Activated CD4-positive, alpha-beta T cell treated with anti-CD3 and anti-CD28 coated beads, Interleukin-2, amount 10 ng/mL, durations not matched to agents 24 days and 14 days (primary cell): ENCODE results near the gene MYH15. TPM values are rescaled to one million over a fixed set of nuclear protein-coding genes. Genes with fewer than 3 reads are reported as not detected.

ENCODE experiments used
- DNase-seq: peaks from one replicate; pipeline ENCODE4 v3.0.0; 2022
- H3K27ac Mint-ChIP-seq: one replicate; pipeline ENCODE4 v1.8.0; 2022; ENCODE audit warnings: mild to moderate bottlenecking, mixed read lengths
- H3K27me3 Mint-ChIP-seq: one replicate; pipeline ENCODE4 v1.8.0; 2022; ENCODE audit warnings: mixed read lengths
- H3K36me3 Mint-ChIP-seq: one replicate; pipeline ENCODE4 v1.8.0; 2022; ENCODE audit warnings: low read depth, mild to moderate bottlenecking, mixed read lengths
- H3K4me1 Mint-ChIP-seq: one replicate; pipeline ENCODE4 v1.8.0; 2021; ENCODE audit warnings: mixed read lengths
- H3K4me3 Mint-ChIP-seq: one replicate; pipeline ENCODE4 v1.8.0; 2022; ENCODE audit warnings: mild to moderate bottlenecking, moderate library complexity, mixed read lengths
- H3K9me3 Mint-ChIP-seq: one replicate; pipeline ENCODE4 v1.8.0; 2021; ENCODE audit warnings: mixed read lengths
- intact Hi-C: fragments of 100-400 bp; cut with micrococcal nuclease; formaldehyde crosslinking; loops from one replicate; pipeline ENCODE4 v1.15.1; 2023
- total RNA-seq: library from RNA; stranded (reverse); gene quantifications from 2 replicates; pipeline ENCODE4 v1.2.3, GENCODE V29; 2022

The MYH15 gene
- total RNA-seq, 1 donor from 2014 or later = 0.12 TPM

DNA sequence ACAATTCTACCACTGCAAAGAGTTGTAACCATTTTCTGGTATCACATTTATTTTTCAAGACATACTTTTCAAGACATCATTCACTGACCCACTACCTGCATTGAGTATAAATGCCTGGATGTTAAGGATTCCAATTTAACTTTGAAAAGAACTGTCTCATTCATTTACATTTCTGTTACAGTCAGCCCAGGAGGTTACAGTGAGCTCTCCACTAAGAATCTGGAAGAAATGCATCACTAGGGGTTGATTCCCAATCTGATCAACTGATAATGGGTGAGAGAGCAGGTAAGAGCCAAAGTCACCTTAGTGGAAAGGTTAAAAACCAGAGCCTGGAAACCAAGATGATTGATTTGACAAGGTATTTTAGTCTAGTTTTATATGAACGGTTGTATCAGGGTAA, 133.0 kb downstream of the MYH15 start:
- intact Hi-C loops = no loop called here
- Mint-ChIP-seq H3K4me1 (peaks cover 2% of the 10 kb centered on the region), H3K4me3 (no peak overlapping the region), H3K9me3 (peaks cover 4% of the 10 kb centered on the region), H3K36me3 (peaks cover 3% of the 10 kb centered on the region), H3K27ac (no peak overlapping the region), H3K27me3 (no peaks in the 10 kb centered on the region)
- no peak for DNase-seq

DNA sequence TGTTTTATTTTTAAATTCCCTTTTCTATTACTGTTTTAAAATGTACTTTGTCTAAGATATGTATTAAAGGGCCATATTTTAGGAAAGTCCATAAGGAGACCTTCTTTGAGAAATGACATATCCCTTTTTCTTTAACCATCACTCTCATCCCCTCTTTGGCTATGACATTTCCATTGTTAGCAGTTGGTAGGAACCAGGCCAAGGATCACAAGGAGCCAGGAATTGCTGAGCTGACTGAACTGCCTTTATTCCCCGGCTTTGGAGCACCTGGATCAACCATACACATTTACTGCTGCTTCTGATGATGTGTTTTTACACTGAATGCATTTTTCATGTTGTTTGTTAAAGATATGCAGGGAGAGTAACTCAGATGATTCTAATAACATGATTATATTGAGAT, 134.4 kb downstream of the MYH15 start:
- peaks cover 4% of the 10 kb centered on the region for H3K9me3 Mint-ChIP-seq
- intact Hi-C loops = no loop called here
- no peak for DNase-seq
- peaks cover 3% of the 10 kb centered on the region for H3K36me3 Mint-ChIP-seq
- no peak overlapping the region for H3K4me3 Mint-ChIP-seq
- no peaks in the 10 kb centered on the region for H3K4me1 Mint-ChIP-seq
- no peaks in the 10 kb centered on the region for H3K27me3 Mint-ChIP-seq
- H3K27ac Mint-ChIP-seq = no peak overlapping the region

DNA sequence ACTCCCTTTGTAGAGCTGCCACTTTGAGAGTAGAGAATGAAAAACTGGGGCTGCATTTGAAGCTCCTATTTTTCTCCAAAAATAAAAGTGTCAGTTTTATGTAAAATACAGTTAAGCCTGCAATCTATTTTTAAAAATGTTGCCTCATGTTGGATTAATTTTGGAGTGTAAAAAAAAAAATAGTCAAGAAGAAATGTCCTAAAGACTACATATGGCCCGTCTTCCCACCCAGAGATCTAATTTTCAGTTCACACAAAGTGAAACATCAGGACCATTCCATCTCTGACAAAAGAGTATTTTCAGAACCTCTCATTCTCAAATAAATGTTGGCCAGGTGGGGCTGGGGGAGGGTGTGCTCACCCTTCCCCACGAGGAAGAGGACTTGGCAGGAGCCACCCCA, 151.4 kb downstream of the MYH15 start:
- peaks cover 1% of the 10 kb centered on the region for H3K36me3 Mint-ChIP-seq
- H3K4me1 Mint-ChIP-seq = no peaks in the 10 kb centered on the region
- no peak overlapping the region for H3K27ac Mint-ChIP-seq
- no peaks in the 10 kb centered on the region for H3K27me3 Mint-ChIP-seq
- no peak for DNase-seq
- peaks cover 9% of the 10 kb centered on the region for H3K9me3 Mint-ChIP-seq
- no peak overlapping the region for H3K4me3 Mint-ChIP-seq
- intact Hi-C loops = no loop called here

DNA sequence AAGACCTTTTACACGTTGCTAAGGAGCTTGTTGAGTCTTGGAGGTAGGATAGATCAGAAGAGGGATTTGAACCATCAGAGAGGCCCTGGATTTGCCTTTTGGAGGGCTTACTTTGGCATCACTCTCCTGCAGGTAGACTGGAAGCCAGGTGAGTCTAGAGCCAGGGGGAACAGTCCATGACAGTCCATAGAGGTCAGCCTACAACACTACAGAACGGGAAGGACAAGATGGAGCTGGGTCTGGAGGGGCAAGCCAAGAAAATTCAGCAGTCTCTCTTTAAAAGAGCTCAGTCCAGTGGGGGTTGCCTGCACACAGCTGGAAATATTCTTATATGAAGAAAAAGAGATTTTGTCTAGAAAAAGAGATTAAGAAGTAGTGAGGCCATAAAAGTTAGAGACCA, 153.4 kb downstream of the MYH15 start:
- Mint-ChIP-seq H3K27ac (no peak overlapping the region), H3K27me3 (no peaks in the 10 kb centered on the region)
- DNase-seq = no peak

DNA sequence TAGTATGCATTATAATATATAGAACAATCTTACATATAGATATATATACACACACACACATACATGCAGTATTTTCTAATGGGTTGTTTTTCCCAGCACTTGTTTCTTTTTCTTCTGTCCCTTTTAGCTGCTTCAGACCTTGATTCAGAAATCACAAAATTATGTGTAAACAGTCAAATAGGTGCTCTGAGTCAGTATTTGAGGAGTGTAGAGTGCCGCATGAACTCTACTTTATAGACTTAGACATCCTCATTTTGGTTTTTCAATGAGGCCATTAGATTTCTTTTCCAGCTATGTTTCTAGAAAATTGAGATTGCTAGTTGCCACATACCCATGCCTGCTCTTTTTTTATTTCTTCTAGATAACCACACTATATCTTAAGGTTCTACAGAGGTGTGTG, 155.8 kb downstream of the MYH15 start:
- Mint-ChIP-seq H3K27ac (no peak overlapping the region), H3K36me3 (peaks cover 3% of the 10 kb centered on the region), H3K9me3 (peaks cover 15% of the 10 kb centered on the region), H3K4me3 (no peak overlapping the region), H3K4me1 (no peaks in the 10 kb centered on the region), H3K27me3 (peaks cover 2% of the 10 kb centered on the region)
- DNase-seq = no peak
- intact Hi-C loops = no loop called here

More for the DNA sequence above, 153.4 kb downstream of the MYH15 start:
- H3K36me3 Mint-ChIP-seq = peaks cover 3% of the 10 kb centered on the region
- no peaks in the 10 kb centered on the region for H3K4me1 Mint-ChIP-seq
- H3K9me3 Mint-ChIP-seq = peaks cover 12% of the 10 kb centered on the region
- no peak overlapping the region for H3K4me3 Mint-ChIP-seq
- intact Hi-C loops = no loop called here

DNA sequence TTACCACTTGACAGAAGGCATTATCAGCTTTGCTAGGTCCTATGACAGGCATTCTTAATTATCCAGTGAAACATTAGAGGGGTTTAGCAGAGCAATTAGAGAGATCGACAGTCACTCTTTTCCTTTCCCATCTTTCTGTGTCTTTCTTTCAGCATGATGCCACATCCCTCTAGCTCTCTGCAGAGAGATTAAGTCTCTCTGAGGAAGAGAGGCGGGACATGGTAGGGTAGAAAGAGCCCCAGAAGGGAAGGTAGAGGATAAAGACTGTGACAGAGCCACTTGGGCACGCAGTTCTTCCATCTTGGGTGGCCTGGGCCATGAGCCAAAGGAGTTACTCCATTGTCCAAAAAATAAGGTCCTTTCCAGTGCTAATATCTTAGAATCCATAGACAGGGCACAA, 158.2 kb downstream of the MYH15 start:
- intact Hi-C loops = no loop called here
- H3K4me3 Mint-ChIP-seq = no peak overlapping the region
- peaks cover 10% of the 10 kb centered on the region for H3K27me3 Mint-ChIP-seq
- peaks cover 3% of the 10 kb centered on the region for H3K36me3 Mint-ChIP-seq
- no peak overlapping the region for H3K27ac Mint-ChIP-seq
- peaks cover 27% of the 10 kb centered on the region for H3K9me3 Mint-ChIP-seq
- H3K4me1 Mint-ChIP-seq = no peaks in the 10 kb centered on the region
- DNase-seq = no peak

GRCh38 chr3:108346301-108347227, 163.8 kb downstream of the MYH15 start:
- Mint-ChIP-seq H3K4me1 (peaks cover 18% of the 10 kb centered on the region), H3K4me3 (no peak overlapping the region), H3K27ac (no peak overlapping the region), H3K9me3 (peaks cover 18% of the 10 kb centered on the region), H3K36me3 (peaks cover 3% of the 10 kb centered on the region), H3K27me3 (peaks cover 12% of the 10 kb centered on the region)
- no peak for DNase-seq
- intact Hi-C loops = no loop called here

- intact Hi-C loops = no loop called here
- DNase-seq = no peak
- Mint-ChIP-seq H3K4me3 (no peak overlapping the region), H3K36me3 (peaks cover 3% of the 10 kb centered on the region), H3K9me3 (peaks cover 18% of the 10 kb centered on the region), H3K4me1 (peaks cover 18% of the 10 kb centered on the region), H3K27me3 (peaks cover 12% of the 10 kb centered on the region), H3K27ac (no peak overlapping the region)
Observed at GRCh38 chr3:108345492-108346205, 164.7 kb downstream of the MYH15 start.

DNA sequence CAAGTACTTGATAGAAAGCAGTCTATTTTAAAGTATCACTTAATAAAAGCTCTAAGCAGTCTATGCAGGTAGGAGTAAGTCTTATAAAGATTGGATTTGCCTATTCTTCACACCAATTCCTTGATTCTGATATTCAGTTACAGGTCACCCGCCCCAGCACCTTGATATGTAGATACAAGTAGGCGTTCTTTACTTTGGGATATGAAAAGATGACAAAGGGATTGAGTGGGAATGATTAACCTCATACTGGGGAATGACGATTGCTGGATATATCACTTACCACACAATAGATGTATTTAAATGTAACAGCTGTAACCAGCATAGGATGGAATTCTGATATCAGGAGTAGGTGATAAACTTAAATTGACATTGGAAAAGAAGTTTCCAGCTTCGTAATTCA, 166.9 kb downstream of the MYH15 start:
- Mint-ChIP-seq H3K27ac (no peak overlapping the region), H3K36me3 (peaks cover 3% of the 10 kb centered on the region), H3K4me3 (no peak overlapping the region), H3K9me3 (peaks cover 12% of the 10 kb centered on the region), H3K4me1 (peaks cover 23% of the 10 kb centered on the region), H3K27me3 (peaks cover 8% of the 10 kb centered on the region)
- no peak for DNase-seq
- intact Hi-C loops = loop anchor here (1.0 to 5.0 kb wide), 5 partner anchors 45 to 401 kb away; partner anchors contain the start of gene IFT57

- peak overlapping the region; percentile 79 for H3K27ac Mint-ChIP-seq
- DNase-seq = peak; percentile 58
- intact Hi-C loops = loop anchor here (1.0 to 5.0 kb wide), 5 partner anchors 45 to 401 kb away; partner anchors contain the start of gene IFT57
- H3K9me3 Mint-ChIP-seq = peaks cover 8% of the 10 kb centered on the region
- H3K4me3 Mint-ChIP-seq = peak overlapping the region; percentile 15
- peaks cover 3% of the 10 kb centered on the region for H3K36me3 Mint-ChIP-seq
- H3K4me1 Mint-ChIP-seq = peaks cover 23% of the 10 kb centered on the region
- H3K27me3 Mint-ChIP-seq = peaks cover 7% of the 10 kb centered on the region
Observed at GRCh38 chr3:108342837-108343486, 167.4 kb downstream of the MYH15 start.

- Mint-ChIP-seq H3K9me3 (no peaks in the 10 kb centered on the region), H3K36me3 (peaks cover 3% of the 10 kb centered on the region), H3K27me3 (peaks cover 2% of the 10 kb centered on the region), H3K27ac (no peak overlapping the region), H3K4me3 (no peak overlapping the region), H3K4me1 (peaks cover 23% of the 10 kb centered on the region)
- DNase-seq = no peak
- intact Hi-C loops = loop anchor here (2.0 to 5.0 kb wide), 3 partner anchors 119 to 400 kb away; partner anchors contain the start of gene IFT57
Observed at GRCh38 chr3:108341911-108342310, 168.5 kb downstream of the MYH15 start.

- Mint-ChIP-seq H3K36me3 (peaks cover 4% of the 10 kb centered on the region), H3K27me3 (no peaks in the 10 kb centered on the region), H3K4me3 (no peak overlapping the region), H3K9me3 (peaks cover 7% of the 10 kb centered on the region), H3K4me1 (peaks cover 16% of the 10 kb centered on the region), H3K27ac (no peak overlapping the region)
- intact Hi-C loops = no loop called here
- no peak for DNase-seq
Observed at GRCh38 chr3:108338901-108339545, 171.4 kb downstream of the MYH15 start.

DNA sequence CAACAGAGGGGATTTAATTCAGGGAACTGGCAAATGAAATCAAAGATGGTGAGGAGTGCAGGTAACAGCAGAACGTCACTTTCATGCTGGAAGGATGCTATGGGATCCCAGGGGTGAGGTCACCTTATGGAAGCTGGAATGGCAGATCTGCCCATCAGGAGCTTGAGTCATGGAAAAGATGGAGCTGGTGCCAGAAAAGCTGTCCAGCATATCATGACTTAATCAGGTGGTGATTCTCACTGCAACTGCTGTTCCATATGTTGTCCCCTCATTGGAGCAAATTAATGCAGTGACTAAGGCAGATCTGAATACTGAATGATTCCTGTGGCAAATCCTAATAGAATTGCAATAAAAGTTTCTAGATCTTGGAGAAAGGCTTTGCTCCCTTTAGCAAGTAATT, 175.7 kb downstream of the MYH15 start:
- H3K9me3 Mint-ChIP-seq = peaks cover 7% of the 10 kb centered on the region
- intact Hi-C loops = no loop called here
- no peak overlapping the region for H3K4me3 Mint-ChIP-seq
- H3K4me1 Mint-ChIP-seq = peaks cover 18% of the 10 kb centered on the region
- no peaks in the 10 kb centered on the region for H3K27me3 Mint-ChIP-seq
- no peak overlapping the region for H3K27ac Mint-ChIP-seq
- no peak for DNase-seq
- peaks cover 6% of the 10 kb centered on the region for H3K36me3 Mint-ChIP-seq
